AG09319 (cell line): ENCODE results near the gene NUDT6.

Source experiments
- DNase-seq: peaks from one replicate; pipeline ENCODE4 v3.0.0-alpha.2; 2010; ENCODE audit warnings: low read depth; ENCODE audit errors: extremely low read depth
- TF ChIP-seq, protein P1 (sequence below): IDR thresholded peaks from 2 replicates; pipeline ENCODE4 v1.5.1; 2011; ENCODE audit warnings: low read depth, mild to moderate bottlenecking, inconsistent platforms, low read length, moderate library complexity

Gene NUDT6

DNA sequence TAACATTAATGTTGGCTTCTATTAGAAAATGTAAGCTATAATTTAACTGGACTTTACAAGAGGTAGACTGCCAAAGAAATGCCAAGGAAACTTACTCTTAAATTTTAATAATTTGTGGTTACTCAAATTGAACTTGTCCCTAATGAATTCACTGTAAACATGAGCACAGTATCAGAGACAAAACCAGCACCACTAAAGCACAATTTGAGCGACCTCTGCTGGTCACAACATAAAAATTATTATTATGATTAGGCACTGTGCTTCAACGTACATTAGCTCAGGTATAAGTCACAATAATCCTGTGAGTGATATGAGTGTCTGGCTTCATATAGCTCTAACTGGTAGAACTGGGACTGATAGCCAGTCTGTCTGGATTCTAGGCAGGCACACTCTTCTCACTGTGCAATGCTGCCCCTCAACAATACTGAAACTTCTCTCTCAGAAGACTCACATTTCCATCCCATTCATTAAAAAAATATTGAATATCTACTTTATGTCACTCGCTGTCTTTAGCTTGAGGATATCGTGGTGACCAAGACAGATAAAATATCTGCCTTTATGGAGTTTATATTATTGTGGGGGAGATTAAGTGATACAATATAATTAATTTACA, 8.0 kb downstream of the NUDT6 start:
- TF ChIP-seq, protein P1, sequence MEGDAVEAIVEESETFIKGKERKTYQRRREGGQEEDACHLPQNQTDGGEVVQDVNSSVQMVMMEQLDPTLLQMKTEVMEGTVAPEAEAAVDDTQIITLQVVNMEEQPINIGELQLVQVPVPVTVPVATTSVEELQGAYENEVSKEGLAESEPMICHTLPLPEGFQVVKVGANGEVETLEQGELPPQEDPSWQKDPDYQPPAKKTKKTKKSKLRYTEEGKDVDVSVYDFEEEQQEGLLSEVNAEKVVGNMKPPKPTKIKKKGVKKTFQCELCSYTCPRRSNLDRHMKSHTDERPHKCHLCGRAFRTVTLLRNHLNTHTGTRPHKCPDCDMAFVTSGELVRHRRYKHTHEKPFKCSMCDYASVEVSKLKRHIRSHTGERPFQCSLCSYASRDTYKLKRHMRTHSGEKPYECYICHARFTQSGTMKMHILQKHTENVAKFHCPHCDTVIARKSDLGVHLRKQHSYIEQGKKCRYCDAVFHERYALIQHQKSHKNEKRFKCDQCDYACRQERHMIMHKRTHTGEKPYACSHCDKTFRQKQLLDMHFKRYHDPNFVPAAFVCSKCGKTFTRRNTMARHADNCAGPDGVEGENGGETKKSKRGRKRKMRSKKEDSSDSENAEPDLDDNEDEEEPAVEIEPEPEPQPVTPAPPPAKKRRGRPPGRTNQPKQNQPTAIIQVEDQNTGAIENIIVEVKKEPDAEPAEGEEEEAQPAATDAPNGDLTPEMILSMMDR = peak; percentile 44
- no peak for DNase-seq

DNA sequence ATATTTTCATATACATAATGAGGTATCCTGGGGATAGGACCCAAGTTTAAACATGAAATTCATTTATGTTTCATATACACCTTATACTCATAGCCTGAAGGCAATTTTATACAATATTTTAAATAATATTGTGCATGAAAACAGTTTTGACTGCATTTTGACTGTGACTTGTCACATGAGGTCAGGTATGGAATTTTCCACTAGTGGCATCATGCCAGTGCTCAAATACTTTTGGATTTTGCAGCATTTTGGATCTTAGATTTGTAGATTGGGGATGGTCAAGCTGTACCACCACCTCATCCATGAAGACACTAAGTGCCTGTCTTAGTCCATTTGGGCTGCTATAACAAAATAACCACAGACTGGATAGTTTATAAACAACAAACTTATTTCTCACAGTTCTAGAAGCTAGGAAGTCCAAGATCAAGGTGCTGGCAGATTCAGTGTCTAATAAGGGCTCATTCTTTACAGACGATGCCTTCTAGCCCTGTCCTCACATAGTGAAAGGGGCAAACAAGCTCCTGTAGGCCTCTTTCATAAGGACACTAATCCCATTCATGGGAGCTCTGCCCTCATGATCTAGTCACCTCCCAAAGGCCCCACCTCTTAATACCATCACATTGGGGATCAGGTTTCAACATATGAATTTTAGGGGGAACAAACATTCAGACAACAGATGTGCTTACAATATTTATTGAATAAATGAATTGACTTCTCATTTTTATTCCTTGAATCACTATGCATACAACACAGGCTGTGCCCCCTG, 9.4 kb downstream of the NUDT6 start:
- no peak for DNase-seq
- TF ChIP-seq, protein P1 = no peak

DNA sequence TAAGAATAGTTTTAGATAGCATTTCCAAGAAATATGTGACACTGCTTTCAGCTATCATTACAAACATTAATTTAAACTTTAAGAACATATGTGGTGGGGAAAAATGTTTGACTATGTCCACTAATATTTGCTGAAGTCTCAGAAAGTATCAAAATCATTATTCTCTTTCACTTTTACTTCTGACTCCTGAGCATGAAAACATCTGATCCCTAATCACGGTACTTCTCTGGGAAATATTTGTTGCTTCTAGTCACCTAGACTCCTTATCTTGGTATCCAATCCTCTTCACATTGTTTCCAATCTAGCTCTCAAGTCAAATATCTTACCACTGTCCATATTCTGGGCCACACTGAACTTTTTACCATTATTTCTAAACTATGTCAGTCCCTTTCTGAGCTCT, 10.8 kb downstream of the NUDT6 start:
- TF ChIP-seq, protein P1 = no peak

GRCh38 chr4:122909683-122910082, 12.7 kb downstream of the NUDT6 start:
- TF ChIP-seq, protein P1 = no peak
- no peak for DNase-seq

More for the DNA sequence above, 10.8 kb downstream of the NUDT6 start:
- no peak for DNase-seq

DNA sequence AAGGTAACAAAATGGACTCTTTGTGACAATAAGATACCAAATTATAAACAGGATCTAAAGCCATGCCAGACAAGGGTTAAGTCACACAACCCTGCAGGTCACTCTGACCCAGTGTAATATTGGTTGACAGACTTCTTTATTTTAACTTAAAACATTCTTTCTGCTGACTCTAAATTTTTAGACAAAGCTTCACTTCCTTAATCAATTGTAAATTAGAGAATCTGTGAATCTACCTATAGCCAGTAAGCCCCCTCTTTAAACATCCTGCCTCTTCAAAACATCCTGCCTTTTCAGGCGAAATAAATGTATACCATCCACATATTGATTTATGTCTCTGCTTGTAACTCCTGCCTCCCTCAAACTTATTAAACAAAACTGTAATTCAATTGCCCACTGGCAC, 14.2 kb downstream of the NUDT6 start:
- TF ChIP-seq, protein P1 = no peak
- DNase-seq = no peak

GRCh38 chr4:122906859-122907305, 15.5 kb downstream of the NUDT6 start:
- TF ChIP-seq, protein P1 = no peak
- no peak for DNase-seq

- DNase-seq = no peak
- TF ChIP-seq, protein P1 = no peak
These were observed 18.6 kb downstream of the NUDT6 start for GRCh38 chr4:122903766-122904288.
